OCI-LY1 (cell line): Measurements from ENCODE around the gene CNTN5.

Source experiments
- H2AFZ ChIP-seq: fragments of 200-600 bp; sonication (generic), shearing (Covaris generic); 2 replicates; pipeline ENCODE4 v1.6.0; 2014; ENCODE audit warnings: antibody characterized with exemption, mild to moderate bottlenecking, low read length
- H3F3A ChIP-seq: fragments of 200-600 bp; sonication (generic), shearing (Covaris generic); 2 replicates; pipeline ENCODE4 v1.6.0; 2014; ENCODE audit warnings: mild to moderate bottlenecking, antibody characterized with exemption, low read length, moderate library complexity; ENCODE audit not compliant: insufficient read depth
- H3K27ac ChIP-seq: fragments of 200-600 bp; sonication (generic); 2 replicates; pipeline ENCODE4 v1.5.1; 2014; ENCODE audit warnings: low read length, mixed run types, mild to moderate bottlenecking, low read depth; ENCODE audit not compliant: poor library complexity, severe bottlenecking
- H3K27me3 ChIP-seq: fragments of 200-600 bp; sonication (generic); 2 replicates; pipeline ENCODE4 v1.6.0; 2014; ENCODE audit warnings: antibody characterized with exemption, mild to moderate bottlenecking, low read length, moderate library complexity; ENCODE audit not compliant: insufficient read depth
- H3K36me3 ChIP-seq: fragments of 200-600 bp; sonication (generic); 2 replicates; pipeline ENCODE4 v1.6.1; 2014; ENCODE audit warnings: mild to moderate bottlenecking, antibody characterized with exemption, low read length, moderate library complexity, mixed read lengths; ENCODE audit not compliant: insufficient read depth
- H3K4me1 ChIP-seq: fragments of 200-600 bp; sonication (generic); 2 replicates; pipeline ENCODE4 v1.5.1; 2014; ENCODE audit warnings: mild to moderate bottlenecking, low read length, moderate library complexity; ENCODE audit not compliant: insufficient read depth, severe bottlenecking
- H3K4me2 ChIP-seq: fragments of 200-600 bp; sonication (generic), shearing (Covaris generic); 2 replicates; pipeline ENCODE4 v1.6.1; 2014; ENCODE audit warnings: low read length
- H3K4me3 ChIP-seq: fragments of 200-600 bp; sonication (generic); 2 replicates; pipeline ENCODE4 v1.5.1; 2014; ENCODE audit warnings: low read length, low read depth, mild to moderate bottlenecking, mixed read lengths; ENCODE audit not compliant: poor library complexity, severe bottlenecking
- H3K79me2 ChIP-seq: fragments of 200-600 bp; shearing (Covaris generic); 2 replicates; pipeline ENCODE4 v1.6.1; 2016; ENCODE audit warnings: mixed run types, low read length, mixed read lengths; ENCODE audit not compliant: insufficient read depth
- H3K9ac ChIP-seq: fragments of 200-600 bp; sonication (generic), shearing (Covaris generic); 2 replicates; pipeline ENCODE4 v1.6.1; 2014; ENCODE audit warnings: mild to moderate bottlenecking, low read length, mixed read lengths
- H3K9me2 ChIP-seq: fragments of 200-600 bp; sonication (generic), shearing (Covaris generic); 2 replicates; pipeline ENCODE4 v1.6.1; 2014; ENCODE audit warnings: low read depth, mild to moderate bottlenecking, low read length, mixed read lengths
- H3K9me3 ChIP-seq: fragments of 200-600 bp; shearing (Covaris generic); 2 replicates; pipeline ENCODE4 v1.6.1; 2014; ENCODE audit warnings: low read length, mixed read lengths
- H4K20me1 ChIP-seq: fragments of 200-600 bp; sonication (generic), shearing (Covaris generic); 2 replicates; pipeline ENCODE4 v1.6.0; 2016; ENCODE audit warnings: mild to moderate bottlenecking, low read length; ENCODE audit not compliant: insufficient read depth
- CTCF ChIP-seq: fragments of 200-600 bp; sonication (generic), shearing (Covaris generic); IDR thresholded peaks from 2 replicates; pipeline ENCODE4 v1.5.1; 2017; ENCODE audit warnings: mild to moderate bottlenecking, antibody characterized with exemption, low read length, moderate library complexity, mixed read lengths
- EZH2 ChIP-seq: fragments of 200-600 bp; sonication (generic), shearing (Covaris generic); IDR thresholded peaks from 2 replicates; pipeline ENCODE4 v1.8.0; 2017; ENCODE audit warnings: borderline replicate concordance, mixed run types, mild to moderate bottlenecking, antibody characterized with exemption, low read length, moderate library complexity, mixed read lengths

The CNTN5 gene

GRCh38 chr11:99519095-99519494, 498.3 kb downstream of the CNTN5 start:
- Histone ChIP-seq H3K9me2 (no peaks in the 10 kb centered on the region), H3K9ac (no peak overlapping the region), H3K4me2 (no peak overlapping the region), H3K4me1 (no peaks in the 10 kb centered on the region), H3K9me3 (no peaks in the 10 kb centered on the region), H3K36me3 (no peaks in the 10 kb centered on the region), H3K4me3 (no peak overlapping the region), H3K27me3 (no peaks in the 10 kb centered on the region), H3K79me2 (no peaks in the 10 kb centered on the region), H3F3A (no peaks in the 10 kb centered on the region), H4K20me1 (no peaks in the 10 kb centered on the region), H2AFZ (no peak overlapping the region), H3K27ac (no peak overlapping the region)
- TF ChIP-seq EZH2 (no peak), CTCF (no peak)

GRCh38 chr11:99522467-99523173, 501.9 kb downstream of the CNTN5 start:
- H3K9me3 ChIP-seq: no peaks in the 10 kb centered on the region
- no peak overlapping the region for H3K9ac ChIP-seq
- H3K79me2 ChIP-seq: no peaks in the 10 kb centered on the region
- H4K20me1 ChIP-seq: no peaks in the 10 kb centered on the region
- H3K27ac ChIP-seq: no peak overlapping the region
- no peaks in the 10 kb centered on the region for H3F3A ChIP-seq
- H3K36me3 ChIP-seq: no peaks in the 10 kb centered on the region
- H3K27me3 ChIP-seq: no peaks in the 10 kb centered on the region
- H3K9me2 ChIP-seq: no peaks in the 10 kb centered on the region
- no peak overlapping the region for H2AFZ ChIP-seq
- H3K4me1 ChIP-seq: no peaks in the 10 kb centered on the region
- H3K4me3 ChIP-seq: no peak overlapping the region
- no peak overlapping the region for H3K4me2 ChIP-seq
- TF ChIP-seq CTCF (no peak), EZH2 (no peak)

DNA sequence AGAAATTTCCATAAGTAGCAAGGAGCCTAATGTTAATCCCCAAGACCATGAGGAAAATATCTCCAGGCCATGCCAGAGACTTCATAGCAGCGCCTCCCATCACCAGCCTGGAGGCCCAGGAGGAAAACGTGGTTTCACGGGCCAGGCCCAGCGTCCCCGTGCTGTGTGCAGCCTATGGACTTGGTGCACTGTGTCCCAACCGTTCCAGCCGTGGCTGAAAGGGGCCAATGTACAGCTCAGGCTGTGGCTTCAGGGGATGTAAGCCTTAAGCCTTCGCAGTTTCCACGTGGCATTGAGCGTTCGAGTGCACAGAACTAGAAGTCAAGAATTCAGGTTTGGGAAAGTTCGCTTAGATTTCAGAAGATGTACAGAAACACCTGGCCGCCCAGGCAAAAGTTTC, 510.7 kb downstream of the CNTN5 start:
- H3K27ac ChIP-seq: no peak overlapping the region
- H2AFZ ChIP-seq: no peak overlapping the region
- TF ChIP-seq EZH2 (no peak), CTCF (no peak)
- no peaks in the 10 kb centered on the region for H3K36me3 ChIP-seq
- no peaks in the 10 kb centered on the region for H4K20me1 ChIP-seq
- no peaks in the 10 kb centered on the region for H3K9me3 ChIP-seq
- H3K27me3 ChIP-seq: no peaks in the 10 kb centered on the region
- no peak overlapping the region for H3K4me2 ChIP-seq
- no peak overlapping the region for H3K4me3 ChIP-seq
- no peaks in the 10 kb centered on the region for H3K9me2 ChIP-seq
- no peaks in the 10 kb centered on the region for H3K79me2 ChIP-seq
- H3K4me1 ChIP-seq: no peaks in the 10 kb centered on the region
- no peaks in the 10 kb centered on the region for H3F3A ChIP-seq
- H3K9ac ChIP-seq: no peak overlapping the region
